Neural cell (in vitro differentiated cells): ENCODE data around the gene TBX19. TPM values are rescaled to one million over a fixed set of nuclear protein-coding genes. Genes with fewer than 3 reads are reported as not detected.

Experiments used
- H2AFZ ChIP-seq: fragments of 200-600, 300-800 bp; sonication (generic), shearing (Covaris generic); 2 replicates; pipeline ENCODE4 v1.6.0; 2014; ENCODE audit warnings: low read depth, mild to moderate bottlenecking, antibody characterized with exemption, low read length, moderate library complexity
- H3F3A ChIP-seq: fragments of 200-600 bp; shearing (Covaris generic); 2 replicates; pipeline ENCODE4 v1.6.1; 2016; ENCODE audit warnings: mild to moderate bottlenecking, moderate library complexity, mixed read lengths, antibody characterized with exemption, low read length; ENCODE audit not compliant: insufficient read depth, poor library complexity, severe bottlenecking
- H3K27ac ChIP-seq: fragments of 200-600, 300-800 bp; sonication (generic), shearing (Covaris generic); 2 replicates; pipeline ENCODE4 v1.5.1; 2014; ENCODE audit warnings: mild to moderate bottlenecking, low read length, moderate library complexity
- H3K27me3 ChIP-seq: fragments of 300-800, 200-600 bp; sonication (generic), shearing (Covaris generic); 2 replicates; pipeline ENCODE4 v1.6.0; 2014; ENCODE audit warnings: mild to moderate bottlenecking, low read depth, low read length, moderate library complexity; ENCODE audit not compliant: insufficient read depth
- H3K36me3 ChIP-seq: fragments of 300-800, 200-600 bp; sonication (generic), shearing (Covaris generic); 2 replicates; pipeline ENCODE4 v1.5.1; 2014; ENCODE audit warnings: mild to moderate bottlenecking, antibody characterized with exemption, low read length, moderate library complexity; ENCODE audit not compliant: insufficient read depth
- H3K4me2 ChIP-seq: fragments of 300-800, 200-600 bp; sonication (generic), shearing (Covaris generic); 2 replicates; pipeline ENCODE4 v1.6.0; 2014; ENCODE audit warnings: mild to moderate bottlenecking, low read length
- H3K4me3 ChIP-seq: fragments of 300-800, 200-600 bp; sonication (generic), shearing (Covaris generic); 2 replicates; pipeline ENCODE4 v1.5.1; 2014; ENCODE audit warnings: mild to moderate bottlenecking, low read length, moderate library complexity
- H3K79me2 ChIP-seq: fragments of 200-600 bp; shearing (Covaris generic); replicated peaks from 2 replicates; pipeline ENCODE4 v1.6.0; 2014; ENCODE audit warnings: mild to moderate bottlenecking, low read length, moderate library complexity; ENCODE audit not compliant: insufficient read depth
- H3K9ac ChIP-seq: fragments of 300-800, 200-600 bp; sonication (generic), shearing (Covaris generic); 2 replicates; pipeline ENCODE4 v1.6.1; 2016; ENCODE audit warnings: mild to moderate bottlenecking, low read length, mixed read lengths
- H3K9me2 ChIP-seq: fragments of 200-600 bp; shearing (Covaris generic); 2 replicates; pipeline ENCODE4 v1.6.1; 2016; ENCODE audit warnings: mild to moderate bottlenecking, low read length, mixed read lengths; ENCODE audit not compliant: insufficient read depth
- H3K9me3 ChIP-seq: fragments of 200-600, 300-800 bp; sonication (generic), shearing (Covaris generic); 2 replicates; pipeline ENCODE4 v1.6.1; 2016; ENCODE audit warnings: mild to moderate bottlenecking, mixed run types, low read length, moderate library complexity, mixed read lengths
- H4K20me1 ChIP-seq: fragments of 200-600 bp; shearing (Covaris generic); 2 replicates; pipeline ENCODE4 v1.6.1; 2016; ENCODE audit warnings: mild to moderate bottlenecking, mixed run types; ENCODE audit not compliant: insufficient read depth
- EP300 ChIP-seq: fragments of 450-650 bp; conservative IDR thresholded peaks from 2 replicates; pipeline ENCODE4 v1.6.1; 2014; ENCODE audit warnings: antibody characterized with exemption, mild to moderate bottlenecking, moderate library complexity; ENCODE audit not compliant: poor library complexity, severe bottlenecking
- EZH2 ChIP-seq: fragments of 200-600, 300-800 bp; shearing (Covaris generic), sonication (generic); IDR thresholded peaks from 2 replicates; pipeline ENCODE4 v1.6.1; 2014; ENCODE audit warnings: antibody characterized with exemption, low read length, borderline replicate concordance, mild to moderate bottlenecking; ENCODE audit not compliant: insufficient read depth, poor library complexity, severe bottlenecking
- MXI1 ChIP-seq: fragments of 450-650 bp; conservative IDR thresholded peaks from 2 replicates; pipeline ENCODE4 v1.6.1; 2014; ENCODE audit warnings: antibody characterized with exemption, mild to moderate bottlenecking; ENCODE audit not compliant: poor library complexity, severe bottlenecking
- POLR2AphosphoS5 ChIP-seq: IDR thresholded peaks from 2 replicates; pipeline ENCODE4 v1.6.1; 2012
- RAD21 ChIP-seq: fragments of 450-650 bp; conservative IDR thresholded peaks from 2 replicates; pipeline ENCODE4 v1.6.1; 2014; ENCODE audit warnings: antibody characterized with exemption, mild to moderate bottlenecking, moderate library complexity
- SMC3 ChIP-seq: fragments of 450-650 bp; conservative IDR thresholded peaks from 2 replicates; pipeline ENCODE4 v1.6.1; 2014; ENCODE audit warnings: antibody characterized with exemption, mild to moderate bottlenecking, moderate library complexity; ENCODE audit not compliant: poor library complexity
- TAF1 ChIP-seq: IDR thresholded peaks from 2 replicates; pipeline ENCODE4 v1.6.1; 2012; ENCODE audit warnings: low read depth
- polyA plus RNA-seq: library from polyadenylated mRNA; depleted of rRNA; stranded (reverse); fragments of >200 nt; gene quantifications from 2 replicates; pipeline ENCODE4 v1.2.3, GENCODE V29; 2014
- TF ChIP-seq, protein P1 (sequence below): fragments of 450-650 bp; IDR thresholded peaks from 2 replicates; pipeline ENCODE4 v1.5.1; 2014; ENCODE audit warnings: antibody characterized with exemption, mild to moderate bottlenecking, moderate library complexity; ENCODE audit not compliant: poor library complexity, severe bottlenecking
- TF ChIP-seq, protein P2 (sequence below): IDR thresholded peaks from 2 replicates; pipeline ENCODE4 v1.6.1; 2012; ENCODE audit warnings: borderline replicate concordance

Gene TBX19
- polyA plus RNA-seq, 1 donor from 2014 or later, result 0.42 TPM

DNA sequence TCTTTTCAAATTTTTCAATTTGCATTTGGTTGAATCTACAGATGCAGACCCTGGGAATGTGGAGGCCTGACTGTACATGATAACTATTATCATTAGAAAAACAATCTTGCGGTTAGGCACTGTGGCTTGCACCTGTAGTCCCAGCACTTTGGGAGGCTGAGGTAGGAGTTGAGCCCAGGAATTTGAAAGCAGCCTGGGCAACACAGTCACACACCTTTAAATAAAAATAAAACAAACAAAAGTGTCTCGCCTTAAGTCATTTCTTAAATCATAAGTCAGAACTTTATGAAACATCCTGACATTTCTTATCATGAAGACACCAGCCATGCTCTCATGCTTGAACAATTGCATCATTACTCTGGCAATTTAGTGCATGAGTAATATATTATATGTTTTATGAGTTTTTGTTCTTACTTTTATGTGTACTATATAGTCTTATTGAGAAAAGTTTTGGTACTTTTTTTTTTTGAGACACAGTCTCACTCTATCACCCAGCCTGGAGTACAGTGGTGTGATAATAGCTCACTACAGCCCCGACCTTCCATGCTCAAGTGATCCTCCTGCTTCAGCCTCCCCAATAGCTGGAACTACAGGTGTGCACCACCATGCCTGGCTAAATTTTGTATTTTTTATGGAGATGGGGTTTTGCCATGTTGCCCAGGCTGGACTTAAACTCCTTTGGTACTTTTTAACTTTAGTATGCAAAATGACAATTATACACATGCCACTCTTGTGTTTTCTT lies 7.8 kb downstream of the TBX19 start:
- Histone ChIP-seq H3K27me3 (no peaks in the 10 kb centered on the region), H4K20me1 (no peaks in the 10 kb centered on the region), H2AFZ (no peak overlapping the region), H3K9ac (no peak overlapping the region), H3K9me3 (no peaks in the 10 kb centered on the region), H3K4me2 (no peak overlapping the region), H3K9me2 (no peaks in the 10 kb centered on the region), H3K27ac (no peak overlapping the region), H3K4me3 (no peak overlapping the region), H3F3A (no peaks in the 10 kb centered on the region), H3K36me3 (no peaks in the 10 kb centered on the region), H3K79me2 (no peaks in the 10 kb centered on the region)
- TF ChIP-seq, protein P1, sequence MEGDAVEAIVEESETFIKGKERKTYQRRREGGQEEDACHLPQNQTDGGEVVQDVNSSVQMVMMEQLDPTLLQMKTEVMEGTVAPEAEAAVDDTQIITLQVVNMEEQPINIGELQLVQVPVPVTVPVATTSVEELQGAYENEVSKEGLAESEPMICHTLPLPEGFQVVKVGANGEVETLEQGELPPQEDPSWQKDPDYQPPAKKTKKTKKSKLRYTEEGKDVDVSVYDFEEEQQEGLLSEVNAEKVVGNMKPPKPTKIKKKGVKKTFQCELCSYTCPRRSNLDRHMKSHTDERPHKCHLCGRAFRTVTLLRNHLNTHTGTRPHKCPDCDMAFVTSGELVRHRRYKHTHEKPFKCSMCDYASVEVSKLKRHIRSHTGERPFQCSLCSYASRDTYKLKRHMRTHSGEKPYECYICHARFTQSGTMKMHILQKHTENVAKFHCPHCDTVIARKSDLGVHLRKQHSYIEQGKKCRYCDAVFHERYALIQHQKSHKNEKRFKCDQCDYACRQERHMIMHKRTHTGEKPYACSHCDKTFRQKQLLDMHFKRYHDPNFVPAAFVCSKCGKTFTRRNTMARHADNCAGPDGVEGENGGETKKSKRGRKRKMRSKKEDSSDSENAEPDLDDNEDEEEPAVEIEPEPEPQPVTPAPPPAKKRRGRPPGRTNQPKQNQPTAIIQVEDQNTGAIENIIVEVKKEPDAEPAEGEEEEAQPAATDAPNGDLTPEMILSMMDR, result no peak
- TF ChIP-seq RAD21 (no peak), EZH2 (no peak), MXI1 (no peak), EP300 (no peak), TAF1 (no peak), SMC3 (no peak), POLR2AphosphoS5 (no peak)
- TF ChIP-seq, protein P2, sequence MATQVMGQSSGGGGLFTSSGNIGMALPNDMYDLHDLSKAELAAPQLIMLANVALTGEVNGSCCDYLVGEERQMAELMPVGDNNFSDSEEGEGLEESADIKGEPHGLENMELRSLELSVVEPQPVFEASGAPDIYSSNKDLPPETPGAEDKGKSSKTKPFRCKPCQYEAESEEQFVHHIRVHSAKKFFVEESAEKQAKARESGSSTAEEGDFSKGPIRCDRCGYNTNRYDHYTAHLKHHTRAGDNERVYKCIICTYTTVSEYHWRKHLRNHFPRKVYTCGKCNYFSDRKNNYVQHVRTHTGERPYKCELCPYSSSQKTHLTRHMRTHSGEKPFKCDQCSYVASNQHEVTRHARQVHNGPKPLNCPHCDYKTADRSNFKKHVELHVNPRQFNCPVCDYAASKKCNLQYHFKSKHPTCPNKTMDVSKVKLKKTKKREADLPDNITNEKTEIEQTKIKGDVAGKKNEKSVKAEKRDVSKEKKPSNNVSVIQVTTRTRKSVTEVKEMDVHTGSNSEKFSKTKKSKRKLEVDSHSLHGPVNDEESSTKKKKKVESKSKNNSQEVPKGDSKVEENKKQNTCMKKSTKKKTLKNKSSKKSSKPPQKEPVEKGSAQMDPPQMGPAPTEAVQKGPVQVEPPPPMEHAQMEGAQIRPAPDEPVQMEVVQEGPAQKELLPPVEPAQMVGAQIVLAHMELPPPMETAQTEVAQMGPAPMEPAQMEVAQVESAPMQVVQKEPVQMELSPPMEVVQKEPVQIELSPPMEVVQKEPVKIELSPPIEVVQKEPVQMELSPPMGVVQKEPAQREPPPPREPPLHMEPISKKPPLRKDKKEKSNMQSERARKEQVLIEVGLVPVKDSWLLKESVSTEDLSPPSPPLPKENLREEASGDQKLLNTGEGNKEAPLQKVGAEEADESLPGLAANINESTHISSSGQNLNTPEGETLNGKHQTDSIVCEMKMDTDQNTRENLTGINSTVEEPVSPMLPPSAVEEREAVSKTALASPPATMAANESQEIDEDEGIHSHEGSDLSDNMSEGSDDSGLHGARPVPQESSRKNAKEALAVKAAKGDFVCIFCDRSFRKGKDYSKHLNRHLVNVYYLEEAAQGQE, result no peak

DNA sequence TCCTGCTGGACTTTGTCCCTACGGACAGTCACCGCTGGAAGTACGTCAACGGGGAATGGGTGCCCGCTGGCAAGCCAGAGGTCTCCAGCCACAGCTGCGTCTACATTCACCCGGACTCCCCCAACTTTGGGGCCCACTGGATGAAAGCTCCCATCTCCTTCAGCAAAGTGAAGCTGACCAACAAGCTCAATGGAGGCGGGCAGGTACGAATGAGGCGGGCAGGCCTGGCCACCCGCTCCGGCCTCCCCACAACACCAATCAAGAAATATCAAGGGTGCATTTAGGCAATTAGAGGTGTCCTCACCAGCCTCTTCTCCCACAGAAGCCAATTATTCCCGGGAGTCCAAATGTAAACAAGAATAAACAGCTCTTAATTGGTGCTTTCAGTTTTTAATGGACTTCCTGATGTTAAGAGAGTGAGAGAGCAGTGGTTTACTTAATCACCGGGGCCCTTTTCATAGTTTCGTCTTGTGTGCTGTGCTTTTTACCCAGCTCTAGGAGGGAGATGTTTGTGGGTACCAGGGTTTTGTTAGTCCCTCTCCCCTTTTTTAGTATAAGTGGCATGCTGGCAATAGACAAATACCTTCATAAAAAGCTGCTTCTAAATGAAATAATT lies 10.7 kb downstream of the TBX19 start:
- no peak for TF ChIP-seq POLR2AphosphoS5
- TF ChIP-seq EP300, result no peak
- no peak for TF ChIP-seq SMC3
- no peak for TF ChIP-seq EZH2
- TF ChIP-seq TAF1, result no peak
- no peak for TF ChIP-seq RAD21
- TF ChIP-seq, protein P2, result no peak
- TF ChIP-seq, protein P1, result no peak
- TF ChIP-seq MXI1, result no peak

More for the DNA sequence above, 10.7 kb downstream of the TBX19 start:
- Histone ChIP-seq H3K9me2 (no peaks in the 10 kb centered on the region), H3K27ac (no peak overlapping the region), H3K79me2 (no peaks in the 10 kb centered on the region), H3K4me3 (no peak overlapping the region), H3F3A (no peaks in the 10 kb centered on the region), H3K4me2 (no peak overlapping the region), H3K9me3 (no peaks in the 10 kb centered on the region), H3K9ac (no peak overlapping the region), H4K20me1 (no peaks in the 10 kb centered on the region), H2AFZ (no peak overlapping the region), H3K27me3 (no peaks in the 10 kb centered on the region), H3K36me3 (no peaks in the 10 kb centered on the region)
